A172 (cell line): ENCODE results near the gene SNCB. TPM values are rescaled to one million over a fixed set of nuclear protein-coding genes. Genes with fewer than 3 reads are reported as not detected.

Experiments
- DNase-seq: peaks from one replicate; pipeline ENCODE4 v3.0.0-alpha.2; 2015; ENCODE audit warnings: low spot score
- total RNA-seq: library from RNA; depleted of rRNA; stranded (reverse); fragments of >200 nt; shearing (Covaris generic); gene quantifications from 2 replicates; pipeline ENCODE4 v1.2.3, GENCODE V29; 2014; rRNA removed

Gene SNCB
- 0.10 TPM in 1 of 2 replicates, not detected in the other for total RNA-seq

DNA sequence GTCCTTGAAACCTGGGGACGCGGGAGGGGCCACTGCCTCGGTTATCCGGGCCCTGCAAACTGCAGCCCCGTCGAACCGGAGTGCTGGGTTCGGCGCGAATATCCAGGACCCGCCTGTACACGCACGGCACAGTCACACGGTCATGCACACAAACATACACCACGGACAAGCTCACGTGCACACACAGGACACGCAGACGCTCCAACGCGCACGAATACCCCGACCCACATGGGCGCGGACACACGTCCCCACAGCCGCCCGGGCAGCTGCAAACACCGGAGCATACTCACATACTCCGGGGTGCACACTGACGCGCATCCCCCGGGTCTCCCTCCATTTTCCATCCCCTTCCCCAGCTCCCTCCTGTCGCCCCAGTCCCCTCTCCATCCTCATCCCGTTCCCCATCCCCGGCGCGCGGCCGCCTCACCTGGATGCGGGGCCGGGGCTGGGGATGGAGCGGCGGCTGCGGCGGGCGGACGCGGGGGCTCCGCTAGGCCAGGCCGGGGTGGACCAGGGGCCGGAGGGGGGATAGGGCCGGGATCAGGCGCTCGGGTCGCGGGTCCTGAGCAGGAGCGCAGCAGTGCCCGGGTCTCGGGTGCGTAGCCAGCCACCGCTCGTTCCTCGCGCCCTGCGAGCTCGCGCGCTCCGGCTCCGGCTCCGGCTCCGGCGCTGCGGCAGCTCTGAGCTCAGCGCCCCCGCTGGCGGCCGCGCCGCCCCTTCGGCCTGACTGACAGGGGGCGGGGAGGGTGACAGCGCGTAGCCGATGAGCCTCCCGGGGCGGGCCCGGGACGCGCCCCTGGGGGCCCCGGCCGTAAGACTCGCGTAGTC is at the start of gene SNCB, which contains the start of gene EIF4E1B:
Gene SNCB (minus strand): TSS at position 682 of the 828 bp plus-strand sequence. CDS start 880 bp downstream, outside the sequence.
Gene EIF4E1B (plus strand): TSS at position 823 of the 828 bp plus-strand sequence. CDS start 12,113 bp downstream, outside the sequence.
- no peak for DNase-seq

DNA sequence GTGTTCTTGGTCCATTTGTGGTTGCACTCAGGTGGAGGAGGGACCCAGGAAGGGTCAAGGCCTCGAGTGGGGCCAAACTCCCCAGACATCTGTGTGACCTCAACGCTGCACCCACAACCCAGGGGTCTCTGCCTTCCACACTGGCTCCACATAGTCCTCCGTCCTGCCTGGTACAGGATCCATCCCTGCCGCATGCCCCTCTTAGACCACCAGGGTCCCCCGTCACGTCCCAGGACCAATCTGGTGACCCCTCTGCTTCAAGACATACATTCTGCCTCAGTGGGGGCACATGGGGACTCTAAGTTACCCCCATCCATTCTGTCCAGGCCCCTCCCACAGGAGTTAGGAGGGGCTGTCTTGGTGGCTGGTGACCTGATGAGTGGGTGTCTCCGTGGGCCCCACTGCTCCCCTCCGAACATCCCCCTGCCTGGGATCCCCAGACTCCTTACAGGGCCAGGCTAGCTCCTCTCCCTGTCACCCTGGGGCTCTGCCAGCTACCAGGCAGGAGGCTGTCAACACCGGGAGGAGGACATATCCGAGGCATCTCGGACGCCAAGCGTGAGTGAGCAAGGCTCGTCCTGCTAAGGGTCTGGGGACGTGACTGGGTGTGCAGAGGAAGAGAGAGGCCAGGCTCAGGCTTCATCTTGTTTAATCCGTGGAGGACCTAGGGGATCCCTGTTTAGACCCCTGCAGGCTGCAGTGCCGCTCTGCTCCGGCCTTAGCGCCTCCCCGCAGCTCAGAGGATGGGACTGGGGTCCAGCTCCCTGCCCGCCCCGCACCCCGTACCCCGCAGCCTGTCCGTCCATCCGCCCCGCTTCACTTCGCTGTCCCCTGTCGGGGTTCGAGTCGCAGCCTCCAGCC is 49.3 kb upstream of the SNCB start:
- DNase-seq: no peak

DNA sequence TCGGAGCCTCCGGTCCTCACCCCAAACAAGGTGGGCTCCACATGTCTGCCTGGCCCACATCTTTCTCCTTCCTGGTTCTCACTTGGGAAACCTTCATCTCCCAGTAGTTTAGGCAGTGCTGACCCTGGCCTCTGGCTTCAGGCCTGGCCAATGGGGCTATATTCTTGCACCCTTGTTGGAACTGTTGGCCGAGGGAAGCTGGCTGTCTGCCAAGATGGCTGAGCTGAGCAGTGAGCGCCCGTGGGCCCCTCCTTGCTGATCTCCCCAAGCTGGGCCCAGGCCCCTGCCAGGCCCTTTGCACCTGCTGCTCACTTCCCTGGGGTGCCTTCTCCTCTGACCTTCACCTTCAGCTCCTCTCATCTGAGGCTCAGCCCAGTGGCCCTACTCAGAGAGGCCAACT is 48.2 kb upstream of the SNCB start:
- DNase-seq: no peak

DNA sequence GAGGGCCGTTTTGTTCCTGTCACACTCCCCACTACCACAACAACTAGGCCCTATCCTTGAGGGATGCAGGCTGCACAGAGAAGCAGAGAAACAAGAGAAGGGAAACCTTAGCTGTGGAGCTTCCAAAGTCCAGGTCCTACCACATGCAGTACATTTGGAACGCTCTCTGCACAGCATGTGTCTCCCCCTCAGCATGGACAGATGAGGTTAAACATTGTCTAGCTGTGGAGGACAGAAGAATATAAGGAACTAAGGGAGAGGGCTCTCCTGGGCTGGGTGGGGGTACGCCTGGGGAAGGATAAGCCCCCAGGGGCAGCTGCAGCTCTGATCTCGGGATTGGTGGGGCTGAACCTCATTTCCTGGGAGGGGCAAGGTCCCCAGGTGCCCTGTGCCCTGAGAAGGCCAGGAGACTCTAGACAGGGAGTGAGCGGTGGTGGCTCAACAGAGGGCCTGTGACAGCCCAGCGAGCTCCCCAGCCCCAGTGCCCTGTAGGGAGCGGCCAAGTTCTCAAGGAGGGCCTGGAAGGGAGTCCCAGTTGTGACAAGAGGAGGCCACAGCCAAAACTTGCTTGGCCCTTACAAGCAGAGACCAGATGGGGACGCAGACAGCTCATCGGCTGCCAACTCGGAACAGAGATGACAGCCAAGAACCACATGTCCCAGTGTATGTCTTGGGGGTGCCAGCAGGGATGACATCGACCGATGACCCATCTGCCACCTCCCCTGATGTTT is 47.0 kb upstream of the SNCB start:
- no peak for DNase-seq

DNA sequence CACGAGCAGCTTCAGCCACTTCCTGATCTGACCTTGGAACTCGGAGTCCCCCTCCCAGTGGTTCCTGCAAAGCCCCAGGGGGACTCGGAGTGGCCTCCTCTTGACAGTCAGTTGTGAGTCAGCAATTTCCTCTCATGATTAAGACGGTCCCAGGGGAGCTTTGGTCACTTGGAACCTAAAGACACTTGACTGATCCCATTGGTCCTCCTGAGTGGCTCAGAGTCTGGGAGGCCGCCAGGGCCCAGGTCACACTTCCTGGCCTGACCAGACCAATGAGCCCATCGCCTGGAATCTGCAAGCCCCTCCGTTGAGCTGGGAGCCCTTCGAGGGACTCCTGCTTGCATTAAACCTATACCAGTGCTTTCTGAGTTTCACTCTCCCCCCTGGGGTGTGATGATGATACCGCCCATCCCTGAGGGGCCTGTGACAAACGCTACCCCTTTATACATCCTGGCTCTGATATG is 46.1 kb upstream of the SNCB start:
- DNase-seq: peak; percentile 87

DNA sequence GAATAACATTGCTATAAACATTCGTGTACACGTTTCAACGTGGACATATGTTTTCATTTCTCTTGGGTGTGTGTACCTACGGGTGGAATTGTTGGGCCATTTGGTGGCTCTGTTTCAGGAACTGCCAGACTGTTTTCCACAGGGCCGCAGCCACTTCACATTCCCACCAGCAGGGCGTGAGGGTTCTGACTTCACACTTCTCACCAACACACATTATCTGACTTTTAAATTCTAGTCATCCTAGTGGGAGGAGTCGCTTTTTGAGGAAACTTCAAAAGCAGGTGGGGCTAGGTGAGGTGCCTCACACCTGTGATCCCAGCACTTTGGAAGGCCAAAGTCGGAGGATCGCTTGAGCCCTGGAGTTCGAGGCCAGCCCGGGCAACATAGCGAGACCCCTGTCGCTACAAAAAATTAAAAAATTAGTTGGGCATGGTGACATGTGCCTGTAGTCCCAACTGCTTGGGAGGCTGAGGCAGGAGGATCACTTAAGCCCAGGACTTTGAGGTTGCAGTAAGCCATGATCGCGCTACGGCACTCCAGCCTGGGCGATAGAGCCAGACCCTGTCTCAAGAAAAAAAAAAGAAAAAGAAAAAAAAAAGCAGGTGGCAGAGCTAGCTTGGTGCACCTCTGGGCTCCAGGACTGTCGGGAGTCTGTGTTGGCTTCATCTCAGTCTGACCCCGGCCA is 45.5 kb upstream of the SNCB start:
- peak; percentile 61 for DNase-seq

DNA sequence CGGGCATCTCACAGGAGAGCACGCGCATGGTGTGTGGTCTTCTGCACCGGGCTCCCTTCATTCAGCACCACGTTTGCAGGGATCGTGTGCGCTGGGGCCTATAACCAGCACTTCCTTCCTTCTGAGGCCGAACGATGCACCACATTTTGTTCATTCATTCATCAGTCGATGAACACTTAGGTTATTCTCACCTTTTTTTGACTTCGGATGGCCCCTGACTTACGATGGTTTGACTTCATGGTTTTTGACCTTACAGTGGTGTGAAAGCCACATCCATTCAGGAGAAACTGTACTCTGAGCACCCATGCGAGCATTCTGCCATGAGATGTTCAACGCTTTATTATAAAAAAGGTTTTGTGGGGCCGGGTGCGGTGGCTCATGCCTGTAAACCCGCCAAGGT is 44.5 kb upstream of the SNCB start:
- DNase-seq: no peak

DNA sequence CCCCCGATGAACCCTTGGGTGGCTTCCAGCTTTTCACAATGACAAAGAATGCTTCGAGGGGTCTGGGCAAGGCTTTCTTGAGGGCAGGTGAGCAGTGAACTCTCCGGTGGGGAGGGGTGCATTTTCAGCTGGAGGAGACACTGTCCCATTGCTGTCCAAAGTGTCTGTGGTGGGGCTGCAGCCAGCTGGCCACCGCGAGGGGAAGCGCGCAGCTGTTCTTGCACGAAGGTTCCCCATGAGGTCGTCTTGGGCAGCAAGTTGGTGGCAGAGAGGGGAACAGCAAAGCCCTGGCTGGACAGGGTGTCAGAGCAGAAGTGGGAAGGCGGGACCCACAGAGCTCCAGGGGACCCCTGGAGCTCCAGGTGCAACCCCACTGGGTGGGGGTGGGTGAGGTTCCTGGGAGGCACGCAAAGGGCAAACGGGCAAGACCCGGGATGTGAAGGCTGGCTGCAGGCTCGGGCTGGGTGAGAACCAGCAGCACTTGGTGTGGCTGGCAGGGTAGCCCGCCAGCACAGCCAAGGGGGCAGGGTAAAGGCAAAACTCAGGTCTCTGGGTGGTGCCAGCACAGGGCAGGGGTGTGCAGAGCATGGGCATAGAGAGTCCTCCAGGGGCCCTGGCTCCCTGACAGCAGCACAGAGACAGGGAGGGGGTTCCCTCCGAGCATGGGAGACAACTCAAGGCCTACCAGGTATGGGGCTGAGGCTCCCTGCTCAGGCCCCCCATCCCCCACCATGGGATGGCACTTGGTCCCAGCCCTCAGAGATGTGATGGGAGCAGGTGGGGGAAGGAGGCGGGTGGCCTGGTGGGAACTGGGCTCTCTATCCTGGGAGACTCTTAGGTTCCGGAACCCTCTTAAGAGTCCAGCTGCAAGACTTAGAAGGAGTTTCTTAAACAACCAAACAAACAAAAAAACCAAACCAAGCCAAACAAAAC is 43.6 kb upstream of the SNCB start:
- DNase-seq: no peak

DNA sequence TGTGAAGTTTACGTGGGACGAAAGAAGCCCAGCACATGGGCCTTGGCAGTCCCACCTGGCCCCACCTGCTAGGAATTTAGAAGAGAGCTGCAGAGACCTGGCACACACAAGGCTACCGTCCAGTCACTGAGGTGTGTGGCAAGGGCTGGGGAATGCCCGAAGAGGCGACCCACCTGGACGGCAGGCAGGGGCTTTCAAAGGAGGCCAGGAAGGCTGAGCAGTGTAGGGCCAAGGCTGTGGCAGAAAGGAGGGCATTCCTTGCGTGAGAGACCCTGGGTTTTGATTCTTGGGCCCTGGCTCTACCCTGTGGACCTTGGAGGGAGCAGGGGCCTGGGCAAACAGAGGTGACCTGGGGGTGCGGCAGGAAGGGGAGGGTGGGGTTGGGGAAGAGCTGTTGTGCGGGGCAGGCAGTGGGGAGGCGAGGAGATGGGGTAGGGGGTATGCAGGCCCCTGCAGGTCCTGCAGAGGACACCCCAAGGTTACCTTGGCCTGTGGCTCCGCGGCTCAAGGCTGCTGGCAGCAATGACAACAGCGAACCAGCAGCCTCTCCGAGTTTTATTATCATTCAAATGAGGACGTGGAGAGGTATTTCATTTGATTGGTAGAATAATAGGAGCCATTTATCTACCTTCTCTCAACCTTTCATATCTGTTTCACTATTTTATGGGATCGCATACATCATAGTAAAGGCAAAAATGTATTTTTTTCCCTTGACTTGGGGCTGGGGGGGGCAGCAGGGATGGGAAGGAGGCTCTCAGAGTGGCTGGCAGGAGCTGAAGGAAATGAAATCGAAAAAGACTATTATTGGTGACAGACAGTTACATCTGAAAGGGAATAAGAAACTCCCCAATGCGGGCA is 41.8 kb upstream of the SNCB start:
- DNase-seq: no peak

DNA sequence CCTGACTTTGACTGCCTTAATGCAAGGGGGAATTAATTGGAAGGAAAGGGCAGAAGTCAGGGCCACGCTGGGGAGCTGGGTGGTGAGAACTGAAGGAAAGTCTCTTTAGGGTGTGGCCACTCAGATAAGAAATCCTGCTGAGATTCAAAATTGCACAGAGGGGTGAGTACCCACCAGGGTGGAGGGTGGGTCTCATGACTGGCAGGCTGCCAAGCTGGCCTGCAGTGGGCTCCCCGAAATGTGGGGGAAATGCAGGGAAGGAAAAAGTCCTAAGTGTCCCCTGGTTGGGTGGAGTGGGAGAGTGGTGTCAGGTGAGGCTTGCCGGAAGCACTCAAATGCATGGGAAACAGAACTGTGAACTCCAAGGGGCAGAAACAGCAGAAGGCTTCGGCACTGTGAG is 41.1 kb upstream of the SNCB start:
- no peak for DNase-seq

DNA sequence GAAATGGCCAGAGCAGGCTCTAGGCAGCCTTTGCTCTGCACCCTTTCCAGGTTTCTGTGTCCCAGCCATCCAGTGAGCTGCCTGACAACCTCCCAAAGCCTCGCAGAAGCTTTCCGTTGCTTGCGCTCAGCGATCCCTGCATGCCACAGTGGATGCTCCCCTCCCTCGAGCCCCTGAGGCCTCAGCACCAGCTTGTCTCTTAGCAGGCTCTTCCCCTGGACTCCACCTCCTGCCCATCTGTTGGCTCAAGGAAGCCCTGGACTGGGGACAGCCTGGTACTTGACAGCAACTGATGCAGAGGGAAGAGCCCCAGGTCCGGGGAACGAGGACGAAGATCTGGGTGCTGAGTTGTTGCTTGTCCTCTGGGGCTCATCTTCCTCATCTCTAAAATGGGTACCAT is 40.1 kb upstream of the SNCB start:
- no peak for DNase-seq

DNA sequence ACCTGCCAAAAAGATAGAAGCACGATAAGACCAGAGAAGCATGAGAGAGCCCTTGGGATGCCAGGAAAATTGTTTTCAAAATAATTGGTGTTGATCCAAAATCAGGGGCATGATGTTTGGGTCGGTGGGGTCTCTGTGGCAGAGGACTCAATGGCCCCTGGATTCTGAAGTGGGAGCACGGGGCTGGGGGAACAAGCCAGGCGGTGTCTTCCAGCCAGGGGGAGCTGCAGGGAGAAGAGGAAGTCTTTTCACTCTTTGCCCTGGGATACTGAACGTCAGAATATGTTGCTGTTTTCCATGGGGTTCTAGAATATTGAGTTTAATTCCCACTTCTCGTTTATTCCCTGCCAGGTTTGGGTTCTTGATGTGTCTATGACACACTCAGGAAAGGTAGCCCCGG is 37.3 kb upstream of the SNCB start:
- DNase-seq: no peak

DNA sequence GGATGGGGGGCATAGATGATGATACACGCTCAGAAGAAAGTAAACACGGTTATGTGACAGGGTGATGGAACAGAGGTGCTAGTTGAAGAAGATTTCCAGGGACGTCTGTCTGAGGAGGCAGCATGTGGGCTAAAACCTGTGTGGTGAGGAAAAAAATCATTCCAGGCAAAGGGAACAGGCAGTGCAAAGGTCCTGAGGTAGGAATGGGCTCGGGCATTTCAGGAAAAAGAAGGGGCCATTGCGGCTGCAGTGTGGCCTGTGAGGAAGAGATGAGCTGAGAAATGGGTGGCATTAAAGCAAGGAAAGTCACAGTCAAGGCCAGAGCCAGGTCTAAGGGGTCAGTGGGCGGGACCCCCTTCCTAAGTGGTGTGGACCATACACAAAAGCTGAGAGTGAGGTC is 35.2 kb upstream of the SNCB start:
- no peak for DNase-seq

DNA sequence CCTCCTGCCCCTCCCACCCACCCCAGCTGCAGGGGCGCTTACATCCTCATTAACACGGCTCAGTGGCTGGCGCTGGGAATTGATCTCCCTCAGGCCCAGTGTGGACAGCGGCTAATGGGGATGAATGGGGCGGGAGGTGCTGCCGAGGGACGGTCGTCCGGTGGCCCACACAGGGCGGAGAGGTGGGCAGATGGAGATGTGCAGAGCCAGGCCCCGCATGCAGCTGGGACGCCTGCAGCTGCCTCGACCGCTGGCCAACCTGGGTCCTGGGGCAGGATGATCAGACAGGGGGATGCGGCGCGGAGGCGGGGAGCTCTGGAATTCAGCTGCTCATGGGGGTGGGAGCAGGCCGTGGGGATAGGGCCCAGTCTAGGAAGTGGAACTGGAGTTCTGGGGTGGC is 34.6 kb upstream of the SNCB start:
- DNase-seq: no peak

DNA sequence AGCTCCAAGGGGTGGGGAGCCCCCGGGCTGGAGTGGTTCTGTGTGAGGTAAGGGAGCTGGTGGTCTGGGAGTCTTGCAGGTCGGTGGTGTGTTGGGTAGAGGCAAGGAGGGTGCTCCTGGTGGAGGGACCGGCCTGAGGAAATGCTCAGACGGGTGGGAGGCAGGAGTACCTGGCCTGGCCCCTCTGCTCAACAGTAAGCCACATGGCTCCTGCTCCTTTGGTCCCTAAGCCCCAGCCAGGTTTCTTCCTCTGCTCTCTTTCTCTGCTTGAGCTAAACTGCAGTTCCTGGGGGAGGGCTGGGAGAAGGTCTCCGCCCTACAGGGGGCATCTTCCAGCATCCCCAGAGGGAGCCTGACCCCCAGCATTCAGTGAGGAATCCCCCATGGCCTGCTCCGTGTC is 34.1 kb upstream of the SNCB start:
- DNase-seq: no peak

DNA sequence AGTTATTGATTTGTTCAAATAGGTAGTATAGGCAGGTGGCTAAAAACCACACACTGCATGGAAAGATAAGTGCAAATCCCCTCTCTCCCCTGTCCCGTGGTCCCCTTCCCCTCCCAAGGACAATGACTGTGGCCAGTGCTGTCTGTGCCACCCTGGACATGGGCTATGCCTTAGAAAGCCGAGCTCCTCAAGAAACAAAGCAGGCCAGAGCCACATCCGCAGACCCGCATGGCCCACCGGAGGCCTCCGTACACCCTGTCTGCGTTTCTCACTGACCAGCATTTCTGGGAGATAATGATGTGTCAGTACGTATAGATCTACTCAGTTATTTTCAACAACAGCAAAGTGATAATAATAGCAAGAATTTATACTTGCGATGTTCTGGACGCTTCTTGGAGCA is 33.2 kb upstream of the SNCB start:
- DNase-seq: no peak

DNA sequence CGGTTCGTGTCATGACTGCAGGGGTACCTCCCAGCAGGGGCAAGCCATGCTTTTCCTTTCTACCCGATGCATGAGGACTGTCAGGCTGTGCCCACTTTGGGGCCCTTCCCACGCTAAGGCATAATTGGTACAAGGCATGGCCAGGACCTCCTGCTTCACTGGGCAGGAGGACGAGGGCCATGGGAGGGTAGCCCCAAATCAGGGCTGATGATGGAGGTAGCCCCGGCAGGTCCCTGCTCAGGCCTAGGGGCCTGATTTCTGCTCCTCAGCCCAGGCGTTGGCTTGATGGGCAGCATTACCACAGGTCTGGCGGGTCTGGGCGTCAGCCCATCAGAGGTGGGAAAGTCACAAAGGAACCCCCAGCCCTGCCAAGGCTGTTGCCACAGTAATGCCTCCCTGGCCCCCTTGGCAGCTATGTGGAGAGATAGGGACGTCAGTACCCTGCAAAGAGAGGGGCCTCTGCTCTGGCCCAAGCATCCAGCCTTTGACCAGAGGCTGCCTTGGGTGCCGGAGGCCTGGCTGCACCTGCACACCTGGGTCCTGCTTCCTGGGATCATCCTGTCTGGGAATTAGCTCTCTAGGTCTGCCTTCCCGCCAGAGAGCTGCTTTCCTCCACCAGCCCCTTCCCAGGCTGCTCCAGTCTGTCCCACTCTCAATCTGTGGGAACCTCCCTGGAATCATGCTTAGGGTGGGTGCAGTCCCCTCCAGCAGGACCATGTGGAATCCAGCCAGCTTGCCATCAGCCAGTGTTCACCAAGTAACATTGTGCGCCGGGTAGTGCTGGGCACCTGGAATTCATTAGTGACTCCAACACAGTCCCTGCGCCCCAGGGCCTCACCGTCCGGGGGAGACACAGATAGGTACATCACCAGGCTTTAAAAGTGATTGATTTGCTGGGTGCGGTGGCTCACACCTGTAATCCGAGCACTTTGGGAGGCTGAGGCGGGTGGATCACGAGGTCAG is 32.3 kb upstream of the SNCB start:
- DNase-seq: no peak

DNA sequence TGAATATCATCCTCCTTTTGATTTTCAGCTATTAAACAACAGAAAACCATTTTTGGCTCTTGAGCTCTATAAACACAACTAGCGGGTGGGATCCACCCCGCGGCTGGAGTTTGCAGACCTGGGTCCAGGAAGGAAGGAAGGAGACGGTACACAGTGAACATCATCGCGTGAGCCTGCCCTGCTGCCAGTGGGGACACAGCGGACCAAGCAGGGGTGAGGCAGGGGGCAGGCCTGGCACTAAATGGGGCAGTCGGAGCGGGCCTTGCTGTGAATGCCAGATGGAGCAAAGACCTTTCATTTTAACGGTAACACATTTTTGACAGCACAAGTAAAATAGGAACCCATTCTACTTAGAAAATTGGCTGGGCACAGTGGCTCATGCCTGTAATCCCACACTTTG is 31.3 kb upstream of the SNCB start:
- no peak for DNase-seq
